OCI-LY3 (cell line): ENCODE measurements around the gene FGD3.

Source experiments
- CTCF ChIP-seq: fragments of 200-600, 300-600 bp; sonication (generic); IDR thresholded peaks from 2 replicates; pipeline ENCODE4 v1.5.1; 2014; ENCODE audit warnings: antibody characterized with exemption, low read length, low read depth
- EZH2phosphoT487 ChIP-seq: fragments of 200-600 bp; shearing (Covaris generic); IDR thresholded peaks from 2 replicates; pipeline ENCODE4 v1.6.1; 2018; ENCODE audit warnings: antibody characterized with exemption, mixed run types, low read depth

- TF ChIP-seq CTCF: no peak
- TF ChIP-seq EZH2phosphoT487: no peak
Measured at GRCh38 chr9:93011114-93011513, 63.8 kb downstream of the FGD3 start.
